Occipital lobe (tissue), 2 donors: ENCODE results near the gene VEZT. TPM values are rescaled to one million over a fixed set of nuclear protein-coding genes. Genes with fewer than 3 reads are reported as not detected.
"Not testable (repeated sequence)": the region's sequence is repeated elsewhere in the genome, so short reads cannot be mapped to it uniquely, and the experiment has no call there.

ENCODE experiments used
- DNase-seq: peaks from one replicate; lab custom pipeline; 2025; lab: John Stamatoyannopoulos, UW
- total RNA-seq: library from RNA; depleted of rRNA; stranded (reverse); fragments of >200 nt; gene quantifications from one replicate; pipeline ENCODE4 v1.2.3, GENCODE V29; 2014

The VEZT gene, protein sequence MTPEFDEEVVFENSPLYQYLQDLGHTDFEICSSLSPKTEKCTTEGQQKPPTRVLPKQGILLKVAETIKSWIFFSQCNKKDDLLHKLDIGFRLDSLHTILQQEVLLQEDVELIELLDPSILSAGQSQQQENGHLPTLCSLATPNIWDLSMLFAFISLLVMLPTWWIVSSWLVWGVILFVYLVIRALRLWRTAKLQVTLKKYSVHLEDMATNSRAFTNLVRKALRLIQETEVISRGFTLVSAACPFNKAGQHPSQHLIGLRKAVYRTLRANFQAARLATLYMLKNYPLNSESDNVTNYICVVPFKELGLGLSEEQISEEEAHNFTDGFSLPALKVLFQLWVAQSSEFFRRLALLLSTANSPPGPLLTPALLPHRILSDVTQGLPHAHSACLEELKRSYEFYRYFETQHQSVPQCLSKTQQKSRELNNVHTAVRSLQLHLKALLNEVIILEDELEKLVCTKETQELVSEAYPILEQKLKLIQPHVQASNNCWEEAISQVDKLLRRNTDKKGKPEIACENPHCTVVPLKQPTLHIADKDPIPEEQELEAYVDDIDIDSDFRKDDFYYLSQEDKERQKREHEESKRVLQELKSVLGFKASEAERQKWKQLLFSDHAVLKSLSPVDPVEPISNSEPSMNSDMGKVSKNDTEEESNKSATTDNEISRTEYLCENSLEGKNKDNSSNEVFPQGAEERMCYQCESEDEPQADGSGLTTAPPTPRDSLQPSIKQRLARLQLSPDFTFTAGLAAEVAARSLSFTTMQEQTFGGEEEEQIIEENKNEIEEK
- 256 TPM for total RNA-seq

DNA sequence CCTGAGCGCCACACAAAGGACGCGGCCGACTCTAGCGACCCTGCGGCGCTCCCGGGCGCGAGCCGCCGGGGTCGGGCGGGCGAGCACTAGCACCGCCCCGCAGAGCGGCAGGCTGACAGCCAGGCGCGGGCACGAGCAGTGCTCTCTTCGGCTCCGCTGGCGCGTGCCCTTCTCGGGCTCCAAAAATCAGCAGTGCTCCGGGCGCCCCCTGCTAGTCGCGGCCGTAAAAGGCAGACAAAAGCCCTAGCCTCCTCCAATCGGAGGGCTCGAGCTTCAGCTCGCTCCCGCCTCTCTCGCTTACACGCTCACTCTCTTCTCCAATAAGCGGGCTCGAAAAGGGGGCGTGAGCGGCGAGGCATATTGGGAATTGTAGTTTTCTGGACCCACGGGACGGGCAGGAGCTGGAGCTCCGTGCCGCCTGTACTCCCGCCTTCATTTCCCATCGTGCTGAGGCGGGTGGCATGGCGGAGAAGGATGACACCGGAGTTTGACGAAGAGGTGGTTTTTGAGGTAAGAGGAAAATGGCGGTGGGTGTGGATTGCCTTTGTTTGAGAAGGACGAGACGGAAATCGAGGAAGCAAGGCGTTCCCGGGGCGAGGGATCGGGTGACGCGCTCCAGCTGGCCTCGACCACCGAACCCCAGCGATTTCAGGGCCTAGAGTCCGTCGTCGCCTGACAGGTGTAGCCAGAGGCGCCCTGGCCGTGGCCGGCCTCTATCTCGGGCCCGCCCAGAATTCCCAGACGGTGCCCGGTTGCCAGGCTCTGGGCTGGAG is at the start of gene VEZT, which contains the start of gene FGD6:
Gene VEZT, plus strand, starts transcription at position 431 of the 773 bp plus-strand sequence. Its CDS starts 44 bp downstream, at position 475.
Gene FGD6, minus strand, starts transcription at position 91 of the 773 bp plus-strand sequence. CDS start 227 bp downstream, outside the sequence.
- peak; percentile 99 for DNase-seq

GRCh38 chr12:95168746-95169145 is 48.9 kb upstream of the VEZT start:
- no peak for DNase-seq

DNA sequence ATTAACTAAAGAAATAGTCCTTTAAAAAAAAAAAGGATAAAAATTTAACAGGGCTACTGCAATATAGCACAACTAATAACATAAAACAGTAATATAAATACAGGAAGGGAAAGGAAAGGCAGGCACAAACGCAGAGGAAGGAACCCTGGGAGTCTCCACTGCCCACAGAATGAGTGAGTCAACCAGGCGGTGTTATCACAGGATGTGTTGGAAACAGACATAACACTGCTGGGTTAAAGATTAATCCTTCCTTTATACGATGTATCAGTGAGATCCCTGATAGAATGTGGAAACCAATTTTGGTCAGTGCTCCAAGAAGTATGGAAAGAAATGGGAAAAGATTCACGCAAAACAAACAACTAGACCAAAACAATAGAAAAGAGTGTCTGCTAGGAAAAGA is 48.2 kb upstream of the VEZT start:
- DNase-seq, result no peak

GRCh38 chr12:95173392-95174251 is 44.0 kb upstream of the VEZT start:
- DNase-seq, result peak; percentile 23

DNA sequence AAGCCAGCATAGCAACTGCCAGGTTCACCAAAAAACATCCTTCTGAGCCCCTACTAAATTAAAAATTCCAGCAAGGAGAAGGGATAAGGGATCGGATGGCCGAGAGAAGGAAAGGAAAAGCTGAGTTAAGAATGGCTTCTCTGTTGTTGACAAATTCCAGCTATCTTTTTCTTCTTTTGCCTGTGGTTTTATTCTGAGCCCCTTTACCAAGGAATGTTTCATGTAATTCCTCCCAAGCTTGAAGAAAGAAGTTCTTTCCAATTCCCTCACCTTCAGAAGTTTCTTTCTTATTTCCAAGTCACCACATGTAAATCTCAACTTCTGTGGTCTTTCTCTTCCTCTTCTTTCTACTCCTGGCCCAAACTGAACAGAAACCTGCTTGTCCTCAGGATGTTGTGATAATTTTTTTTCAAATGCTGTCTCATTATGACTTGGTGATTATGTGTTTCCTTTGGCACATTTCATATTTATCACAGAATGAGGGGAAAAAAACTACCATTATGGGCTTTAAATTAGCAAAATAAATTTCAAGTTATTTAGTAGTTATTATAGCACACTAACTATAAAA is 40.3 kb upstream of the VEZT start:
- no peak for DNase-seq

DNA sequence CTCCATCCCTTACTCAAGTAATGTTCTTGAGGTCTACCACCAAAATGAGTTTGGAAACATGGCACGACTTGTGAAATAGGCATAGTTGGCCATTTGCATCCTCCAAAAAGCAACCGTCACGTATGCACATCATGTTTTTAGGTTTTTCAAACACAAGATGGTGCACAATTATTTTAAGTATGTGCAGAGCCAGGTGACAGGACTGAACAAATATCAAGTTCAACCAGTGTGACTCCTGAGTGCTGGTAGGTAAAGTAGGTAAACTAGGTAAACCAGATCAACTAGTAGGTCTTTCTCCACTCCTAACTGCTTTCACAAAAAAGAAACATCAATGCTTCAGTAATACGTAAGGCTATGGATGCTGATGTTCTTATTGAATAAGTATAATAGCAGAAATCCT is 39.5 kb upstream of the VEZT start:
- DNase-seq, result no peak

GRCh38 chr12:95179011-95179410 is 38.6 kb upstream of the VEZT start:
- no peak for DNase-seq

GRCh38 chr12:95181103-95181502 is 36.5 kb upstream of the VEZT start:
- no peak for DNase-seq

DNA sequence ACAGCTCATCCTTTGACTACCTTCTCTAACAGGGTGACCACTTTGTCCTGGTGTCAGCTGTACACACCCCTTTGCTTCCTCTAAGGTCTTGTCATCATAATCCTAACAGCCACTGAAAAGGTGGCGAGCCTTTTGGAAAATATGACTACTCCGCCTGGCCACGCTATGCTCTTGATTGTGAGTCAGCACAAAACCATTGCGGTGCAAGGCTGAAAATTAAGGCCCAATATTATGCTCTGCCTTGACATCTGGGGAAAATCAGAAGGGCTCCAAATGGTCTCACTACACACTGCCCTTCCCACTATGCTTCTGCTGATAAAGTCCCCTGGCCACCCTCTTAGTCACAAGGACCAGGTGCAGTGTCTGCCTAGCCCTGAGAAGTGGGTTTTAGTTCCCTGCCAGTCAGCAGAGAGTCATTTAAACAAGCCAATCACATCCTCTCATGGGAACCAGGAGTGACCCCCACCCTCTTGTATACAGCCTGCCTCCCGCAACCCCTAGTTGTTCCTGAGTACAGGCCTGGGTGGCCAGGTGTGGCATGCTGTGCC is 34.7 kb upstream of the VEZT start:
- no peak for DNase-seq

DNA sequence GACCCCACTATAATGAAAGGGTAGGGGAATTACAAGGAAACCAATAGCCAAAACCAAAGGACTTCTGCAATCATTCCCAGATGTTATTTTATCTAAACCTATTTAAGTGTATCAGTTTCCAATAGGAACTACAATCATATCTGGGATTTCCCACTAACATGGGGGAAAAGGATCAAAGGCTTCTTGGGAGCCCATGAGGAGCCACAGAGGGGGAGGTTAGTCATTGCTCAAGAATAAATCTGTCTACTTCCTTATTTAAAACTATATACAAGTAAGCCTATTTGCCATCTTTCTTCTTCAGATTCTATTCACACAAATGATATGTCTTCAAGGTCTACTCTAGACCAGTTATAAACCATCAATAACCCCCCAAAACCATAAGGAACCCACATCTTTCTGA is 33.5 kb upstream of the VEZT start:
- DNase-seq, result no peak

GRCh38 chr12:95185072-95185471 is 32.5 kb upstream of the VEZT start:
- DNase-seq, result no peak

DNA sequence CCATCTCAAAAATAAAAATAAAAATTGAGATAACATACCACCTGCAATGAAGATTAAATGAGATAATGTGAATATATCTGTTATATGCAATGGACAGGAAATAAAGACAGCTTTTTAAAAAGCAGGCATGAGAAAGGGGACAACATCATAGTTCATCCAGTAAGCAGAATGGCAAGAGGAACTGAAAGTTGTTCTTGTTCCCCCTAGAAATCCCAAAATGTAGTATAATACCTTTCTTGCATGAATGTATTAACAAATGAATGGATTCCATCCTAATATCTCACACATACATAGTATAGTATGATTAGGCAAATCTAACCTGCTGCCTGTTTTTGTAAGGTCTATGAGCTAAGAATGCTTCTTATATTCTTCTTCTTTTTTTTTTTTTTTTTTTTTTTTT is 31.8 kb upstream of the VEZT start:
- DNase-seq, result no peak

- no peak for DNase-seq
Observed at GRCh38 chr12:95187865-95188415, 29.7 kb upstream of the VEZT start.

DNA sequence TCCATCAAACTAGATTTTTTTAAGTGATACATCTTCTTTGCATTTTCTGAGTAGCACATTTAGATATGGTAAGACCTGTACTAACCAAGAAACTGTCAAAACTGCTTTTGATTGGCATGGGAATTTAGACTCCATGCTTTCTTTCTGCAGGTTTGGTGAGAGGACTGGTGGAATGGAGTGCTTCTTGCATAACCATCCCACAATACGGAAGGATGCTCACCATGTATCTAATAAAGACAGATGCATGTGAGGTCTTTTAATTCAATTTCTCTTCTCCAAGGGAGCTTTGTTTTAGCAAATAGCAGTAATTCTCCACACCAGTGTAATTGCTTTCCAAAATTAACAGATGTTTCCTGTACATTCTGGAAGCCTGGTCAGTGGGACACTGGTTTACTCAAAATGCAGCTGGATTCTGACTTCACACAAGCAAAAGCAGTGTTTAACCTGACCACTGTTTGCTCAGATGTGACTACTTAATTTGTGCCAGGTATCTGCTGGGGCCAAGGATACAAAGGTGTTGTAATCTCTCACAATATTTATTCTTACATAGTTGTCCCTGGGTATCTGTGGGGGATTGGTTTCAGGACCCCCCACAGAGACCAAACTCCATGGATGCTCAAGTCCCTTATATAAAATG is 26.4 kb upstream of the VEZT start:
- no peak for DNase-seq

- DNase-seq, result no peak
Observed at GRCh38 chr12:95192271-95192670, 25.3 kb upstream of the VEZT start.

- no peak for DNase-seq
Observed at GRCh38 chr12:95193139-95193538, 24.5 kb upstream of the VEZT start.

- no peak for DNase-seq
Observed at GRCh38 chr12:95195122-95195521, 22.5 kb upstream of the VEZT start.

GRCh38 chr12:95196875-95197569 is 20.6 kb upstream of the VEZT start:
- DNase-seq, result not testable (repeated sequence)

- DNase-seq, result no peak
Observed at GRCh38 chr12:95197636-95198035, 20.0 kb upstream of the VEZT start.
